Measurements from ENCODE around the gene NCBP3. TPM values are rescaled to one million over a fixed set of nuclear protein-coding genes. Genes with fewer than 3 reads are reported as not detected.

NCBP3 gene
- total and polyA plus RNA-seq, 2 of the 8 experiments (the other 6 are each of a cell fraction or from before 2014, with no cell fraction given), result 19.6 to 46.1 TPM

- no peak overlapping the region for H3K4me3 ChIP-seq (ENCODE audit: extremely low read depth in 1 of 4, insufficient read depth in 2 of 4, low read depth in 3 of 4, low read length in 4 of 4)
- H3K27me3 ChIP-seq (replicated peaks in 1 of 4; ENCODE audit: control insufficient read depth in 3 of 4, extremely low read depth in 1 of 4, insufficient read depth in 3 of 4, low read length in 3 of 4), result no peaks in the 10 kb centered on the region
- H3K79me2 ChIP-seq (ENCODE audit: control insufficient read depth in 1 of 2, insufficient read depth in 2 of 2, low read length in 2 of 2), result peaks cover 10 to 35% of the 10 kb centered on the region in 2 experiments; a peak in 3 of 4 replicates
- H3K9ac ChIP-seq (replicated peaks in 1 of 4; ENCODE audit: extremely low read depth in 1 of 4, low read depth in 3 of 4, low read length in 3 of 4), result no peak overlapping the region
- no peaks in the 10 kb centered on the region for H3K23me2 ChIP-seq (ENCODE audit: low read depth, low read length)
- H2BK15ac ChIP-seq (ENCODE audit: low read length), result no peak overlapping the region
- no peak overlapping the region for H2BK120ac ChIP-seq (replicated peaks; ENCODE audit: low read depth, low read length)
- H2BK12ac ChIP-seq (ENCODE audit: low read depth, low read length), result no peak overlapping the region
- DNase-seq (ENCODE audit: low read depth in 1 of 2, low spot score in 2 of 2) (no peak), FAIRE-seq (no peak)
- H3K4ac ChIP-seq (replicated peaks; ENCODE audit: insufficient read length, low read depth, low read length), result no peak overlapping the region
- H3K4me2 ChIP-seq (ENCODE audit: insufficient read depth in 1 of 2, low read depth in 2 of 2, low read length in 2 of 2), result no peak overlapping the region
- CTCF ChIA-PET (ENCODE audit: partially characterized antibody), result no interaction called here
- H4K20me1 ChIP-seq (replicated peaks in 1 of 2; ENCODE audit: control insufficient read depth in 1 of 2, insufficient read depth in 2 of 2, low read length in 2 of 2), result peaks cover 4 to 18% of the 10 kb centered on the region in 2 experiments
- POLR2A ChIA-PET (ENCODE audit: partially characterized antibody), result interaction anchor here (0.9 to 1.4 kb wide), 2 partner anchors 9 to 11 kb away, joined by 3 to 4 read pairs; no protein-coding TSS in a partner anchor
- H3K9me3 ChIP-seq (ENCODE audit: insufficient read depth in 2 of 2, low read depth in 1 of 2, low read length in 1 of 2), result no peaks in the 10 kb centered on the region
- no peak overlapping the region for H2AK5ac ChIP-seq (ENCODE audit: low read depth, low read length)
- WGBS, 2 experiments (ENCODE audit: extremely low coverage in 1 of 2, insufficient coverage in 1 of 2, insufficient read length in 1 of 2, insufficient replicate concordance in 2 of 2, low coverage in 1 of 2, low lambda C conversion rate in 2 of 2, missing lambda C conversion rate in 1 of 2), result 93% methylated on average over 4 of the region's 4 CpGs; no CpG with 5 or more reads in 1 of the 2 experiments
- no peak overlapping the region for H4K5ac ChIP-seq (ENCODE audit: insufficient read length, low read depth, low read length)
- H3K14ac ChIP-seq (ENCODE audit: insufficient read length), result no peak overlapping the region
- no peak overlapping the region for H4K8ac ChIP-seq (ENCODE audit: extremely low read depth, insufficient read depth, low read length)
- H4K91ac ChIP-seq (replicated peaks; ENCODE audit: insufficient read length, low read length), result no peak overlapping the region
- H3K79me1 ChIP-seq (ENCODE audit: low read depth, low read length), result peaks cover 8% of the 10 kb centered on the region
- H3K27ac ChIP-seq (ENCODE audit: low read depth, low read length), result no peak overlapping the region
- peaks cover 7 to 40% (median 29%) of the 10 kb centered on the region in 4 experiments; a peak in 7 of 8 replicates for H3K36me3 ChIP-seq (ENCODE audit: control insufficient read depth in 2 of 4, insufficient read depth in 4 of 4, low read length in 3 of 4)
- H3K18ac ChIP-seq (ENCODE audit: extremely low read depth, low read length), result no peak overlapping the region
- no peak overlapping the region for H3K23ac ChIP-seq (ENCODE audit: insufficient read length)
- H2AFZ ChIP-seq (ENCODE audit: low read length), result no peak overlapping the region
- no peak overlapping the region for H2BK5ac ChIP-seq (ENCODE audit: low read depth, low read length)
- no peak overlapping the region for H3K56ac ChIP-seq (replicated peaks; ENCODE audit: insufficient read length, low read depth, low read length)
- no peaks in the 10 kb centered on the region for H3K4me1 ChIP-seq (replicated peaks in 1 of 4; ENCODE audit: control insufficient read depth in 3 of 4, insufficient read depth in 4 of 4, low read length in 3 of 4)
- no peak overlapping the region for H2BK20ac ChIP-seq (ENCODE audit: low read length)
- TF ChIP-seq POU5F1 (IDR thresholded peaks at IDR 0.05; ENCODE audit: low read depth, low read length) (no peak), TBP (IDR thresholded peaks at IDR 0.05; ENCODE audit: low read depth, low read length) (no peak), BACH1 (IDR thresholded peaks at IDR 0.05; ENCODE audit: low read length) (no peak), POLR2A (IDR thresholded peaks at IDR 0.05; ENCODE audit: control extremely low read depth in 1 of 2, low read depth in 2 of 2, low read length in 2 of 2) (no peak), HDAC6 (IDR thresholded peaks at IDR 0.05; ENCODE audit: low read depth, low read length) (no peak), SRF (IDR thresholded peaks at IDR 0.05; ENCODE audit: low read depth, low read length) (no peak), USF2 (IDR thresholded peaks at IDR 0.05; ENCODE audit: low read length) (no peak), SP1 (IDR thresholded peaks at IDR 0.05; ENCODE audit: low read depth, low read length) (no peak), SAP30 (IDR thresholded peaks at IDR 0.05; ENCODE audit: insufficient read depth, insufficient replicate concordance, low read length) (no peak), POLR2AphosphoS5 (IDR thresholded peaks at IDR 0.05; ENCODE audit: low read depth, low read length) (no peak), JUND (IDR thresholded peaks at IDR 0.05; ENCODE audit: low read length) (no peak), EP300 (IDR thresholded peaks at IDR 0.05; ENCODE audit: borderline replicate concordance in 1 of 2, low read depth in 2 of 2, low read length in 2 of 2) (no peak), CHD1 (IDR thresholded peaks at IDR 0.05; ENCODE audit: low read depth, low read length) (no peak), SIN3A (conservative IDR thresholded peaks at IDR 0.05 in 1 of 2, IDR thresholded peaks at IDR 0.05 in 1 of 2; ENCODE audit: low read depth in 1 of 2, low read length in 2 of 2) (no peak)
Observed at GRCh38 chr17:3834811-3835210, 11.2 kb downstream of the NCBP3 start.
